ENCODE results near the gene ZC3H12C. TPM values are rescaled to one million over a fixed set of nuclear protein-coding genes. Genes with fewer than 3 reads are reported as not detected.
A peak's percentile ranks its signal among the peaks of the same experiment; 100 is the strongest.

The ZC3H12C gene
- total and polyA plus RNA-seq, 2 of the 4 experiments (the other 2 are of a cell fraction), result 4.2 to 15.8 TPM

GRCh38 chr11:110161061-110161460 lies 67.9 kb downstream of the ZC3H12C start:
- ATAC-seq (ENCODE audit: low read depth), result no peak
- H3K23ac ChIP-seq (ENCODE audit: low read depth, low read length), result no peak overlapping the region

More at GRCh38 chr11:110161061-110161460, 67.9 kb downstream of the ZC3H12C start:
- Histone ChIP-seq H4K5ac (ENCODE audit: low read depth, low read length) (no peak overlapping the region), H2BK15ac (ENCODE audit: low read depth, low read length) (no peak overlapping the region), H3K4me1 (ENCODE audit: control insufficient read depth, insufficient read depth, low read length) (peaks cover 5% of the 10 kb centered on the region), H3K36me3 (ENCODE audit: control insufficient read depth, insufficient read depth, low read length) (peaks cover 26% of the 10 kb centered on the region), H3K27me3 (ENCODE audit: control insufficient read depth, insufficient read depth, low read length) (no peaks in the 10 kb centered on the region), H4K91ac (ENCODE audit: insufficient read depth, low read depth, low read length) (no peak overlapping the region), H3K18ac (ENCODE audit: low read depth, low read length) (no peak overlapping the region), H4K20me1 (ENCODE audit: insufficient read depth, low read length) (no peaks in the 10 kb centered on the region; the same call in 1 of the 2 replicates), H2BK5ac (ENCODE audit: low read depth, low read length, poor library complexity, severe bottlenecking) (no peak overlapping the region), H2AK5ac (ENCODE audit: low read depth, low read length) (peak overlapping the region; percentile 7; the same call in 1 of the 2 replicates), H3K4me2 (ENCODE audit: low read depth, low read length) (no peak overlapping the region), H3K9me3 (ENCODE audit: control insufficient read depth, insufficient read depth, low read length) (no peaks in the 10 kb centered on the region), H3K79me1 (ENCODE audit: low read depth in 1 of 2, low read length in 2 of 2) (peaks cover 14 to 46% of the 10 kb centered on the region in 2 experiments), H3K56ac (ENCODE audit: extremely low read depth, insufficient read depth, low read length) (no peak overlapping the region), H4K8ac (ENCODE audit: low read depth in 2 of 2, low read length in 2 of 2) (no peak overlapping the region), H2BK20ac (ENCODE audit: low read depth, low read length) (no peak overlapping the region), H3K4me3 (ENCODE audit: insufficient read depth, low read depth, low read length) (no peak overlapping the region), H2BK120ac (ENCODE audit: low read depth, low read length) (no peak overlapping the region), H3K27ac (ENCODE audit: insufficient read depth, low read length) (no peak overlapping the region), H3K14ac (replicated peaks; ENCODE audit: low read depth, low read length) (no peak overlapping the region), H3K4ac (ENCODE audit: low read depth, low read length) (no peak overlapping the region), H3K9me1 (ENCODE audit: insufficient read depth, low read length) (peaks cover 16% of the 10 kb centered on the region), H3K9ac (ENCODE audit: low read depth, low read length) (no peak overlapping the region), H2AK9ac (replicated peaks; ENCODE audit: low read depth, low read length, poor library complexity) (no peak overlapping the region), H2AFZ (replicated peaks; ENCODE audit: low read length, poor library complexity) (no peak overlapping the region)
- CTCF ChIA-PET, result interaction anchor here (0.6 kb wide), 1 partner anchor 438 kb away, joined by 3 read pairs; no protein-coding TSS in a partner anchor
- no peak for DNase-seq
- 96% methylated on average over 5 of the region's 9 CpGs; no CpG with 5 or more reads in 1 of the 2 experiments for WGBS, 2 experiments (ENCODE audit: extremely low coverage in 2 of 2, insufficient read length in 1 of 2)
- TF ChIP-seq SMC3 (IDR thresholded peaks at IDR 0.05; ENCODE audit: low read depth, low read length) (no peak), NFE2L2 (IDR thresholded peaks at IDR 0.05; ENCODE audit: low read depth, low read length) (no peak), RCOR1 (IDR thresholded peaks at IDR 0.05; ENCODE audit: insufficient replicate concordance, low read length) (no peak), MAFK (IDR thresholded peaks at IDR 0.05; ENCODE audit: low read depth, low read length) (no peak), USF2 (IDR thresholded peaks at IDR 0.05; ENCODE audit: low read depth, low read length) (no peak), CTCF (conservative IDR thresholded peaks at IDR 0.05; ENCODE audit: low read depth, low read length) (no peak), CHD1 (IDR thresholded peaks at IDR 0.05; ENCODE audit: low read depth, low read length) (no peak), FOS (IDR thresholded peaks at IDR 0.05; ENCODE audit: low read depth, low read length) (no peak), CEBPB (IDR thresholded peaks at IDR 0.05; ENCODE audit: low read depth, low read length) (no peak), ELK1 (IDR thresholded peaks at IDR 0.05; ENCODE audit: borderline replicate concordance, low read depth, low read length) (no peak), RAD21 (IDR thresholded peaks at IDR 0.05; ENCODE audit: low read length) (no peak), MXI1 (IDR thresholded peaks at IDR 0.05; ENCODE audit: borderline replicate concordance, low read depth, low read length) (no peak), MAZ (IDR thresholded peaks at IDR 0.05; ENCODE audit: borderline replicate concordance, low read depth, low read length) (no peak), BHLHE40 (IDR thresholded peaks at IDR 0.05; ENCODE audit: low read depth, low read length) (no peak), POLR2A (IDR thresholded peaks at IDR 0.05; ENCODE audit: low read depth, low read length) (no peak), RFX5 (IDR thresholded peaks at IDR 0.05; ENCODE audit: low read depth, low read length) (no peak)
- POLR2A ChIA-PET (ENCODE audit: unreplicated experiment), result no interaction called here
- dilution Hi-C loops (cut with HindIII; ENCODE audit: low sequenced_read_pairs, unreplicated experiment), result no loop called here
- no TSS peak for BruUV-seq (replicated peaks)
- intact Hi-C loops (cut with micrococcal nuclease), result loop anchor here (5.0 kb wide), 1 partner anchor 34 kb away; no protein-coding TSS in a partner anchor
- in situ Hi-C loops (cut with MboI; ENCODE audit: low sequenced_read_pairs), result no loop called here

All from IMR-90 (cell line).